Hepatocyte (in vitro differentiated cells): Measurements from ENCODE around the gene DCAF7. TPM values are rescaled to one million over a fixed set of nuclear protein-coding genes. Genes with fewer than 3 reads are reported as not detected.
A peak's percentile ranks its signal among the peaks of the same experiment; 100 is the strongest.

Source experiments
- DNase-seq: peaks from one replicate; pipeline ENCODE4 v3.0.0-alpha.2; 2016; ENCODE audit warnings: low spot score
- H2AFZ ChIP-seq: fragments of 200-600 bp; sonication (generic); 2 replicates; pipeline ENCODE4 v1.6.0; 2016; ENCODE audit warnings: antibody characterized with exemption, mild to moderate bottlenecking
- H3K27ac ChIP-seq: fragments of 200-600 bp; sonication (generic); 2 replicates; pipeline ENCODE4 v1.5.1; 2016; ENCODE audit warnings: mild to moderate bottlenecking
- H3K27me3 ChIP-seq: fragments of 200-600 bp; sonication (generic); 2 replicates; pipeline ENCODE4 v1.6.1; 2016
- H3K36me3 ChIP-seq: fragments of 200-600 bp; sonication (generic); replicated peaks from 2 replicates; pipeline ENCODE4 v1.5.1; 2016; ENCODE audit warnings: low read depth; ENCODE audit not compliant: insufficient read depth
- H3K4me1 ChIP-seq: fragments of 200-600 bp; sonication (generic); 2 replicates; pipeline ENCODE4 v1.5.1; 2016; ENCODE audit warnings: mild to moderate bottlenecking, moderate library complexity; ENCODE audit not compliant: insufficient read depth
- H3K4me2 ChIP-seq: fragments of 200-600 bp; sonication (generic); 2 replicates; pipeline ENCODE4 v1.6.0; 2016
- H3K4me3 ChIP-seq: fragments of 200-600 bp; sonication (generic); 2 replicates; pipeline ENCODE4 v1.5.1; 2016; ENCODE audit warnings: mild to moderate bottlenecking
- H3K79me2 ChIP-seq: fragments of 200-600 bp; sonication (generic); 2 replicates; pipeline ENCODE4 v1.6.0; 2017; ENCODE audit warnings: mild to moderate bottlenecking
- H3K9me2 ChIP-seq: fragments of 200-600 bp; sonication (generic); replicated peaks from 2 replicates; pipeline ENCODE4 v1.6.0; 2017; ENCODE audit warnings: mild to moderate bottlenecking; ENCODE audit not compliant: insufficient read depth
- H3K9me3 ChIP-seq: fragments of 200-600 bp; sonication (generic); 2 replicates; pipeline ENCODE4 v1.5.1; 2016; ENCODE audit warnings: low read depth, mild to moderate bottlenecking
- H4K20me1 ChIP-seq: fragments of 200-600 bp; sonication (generic); 2 replicates; pipeline ENCODE4 v1.6.0; 2016; ENCODE audit warnings: mild to moderate bottlenecking; ENCODE audit not compliant: insufficient read depth, poor library complexity, severe bottlenecking
- EZH2 ChIP-seq: fragments of 200-600 bp; sonication (generic); IDR thresholded peaks from 2 replicates; pipeline ENCODE4 v1.6.1; 2016; ENCODE audit warnings: antibody characterized with exemption, mild to moderate bottlenecking, borderline replicate concordance
- EZH2phosphoT487 ChIP-seq: fragments of 200-600 bp; sonication (generic); IDR thresholded peaks from one replicate; pipeline ENCODE4 v1.6.1; 2018; ENCODE audit warnings: antibody characterized with exemption, mild to moderate bottlenecking, low read depth, moderate library complexity; ENCODE audit not compliant: unreplicated experiment, severe bottlenecking
- WGBS: methylation state at CpG from one replicate; pipeline ENCODE4 v1.1.6; 2016; ENCODE audit warnings: low lambda C conversion rate; ENCODE audit errors: missing lambda C conversion rate; 5-methylcytosine and 5-hydroxymethylcytosine counted together
- polyA plus RNA-seq: library from polyadenylated mRNA; unstranded; fragments of >200 nt; fragmentation: Nextera tagmentation; extraction: Ambion mirVana; gene quantifications from 2 replicates; pipeline ENCODE4 v1.2.1, GENCODE V29; 2016
- total RNA-seq: library from RNA; depleted of rRNA; stranded (reverse); fragments of >200 nt; gene quantifications from 2 replicates; pipeline ENCODE4 v1.2.3, GENCODE V29; 2014
- TF ChIP-seq, protein P1 (sequence below): fragments of 200-600 bp; sonication (generic); IDR thresholded peaks from 2 replicates; pipeline ENCODE4 v1.5.1; 2016; ENCODE audit warnings: antibody characterized with exemption, mild to moderate bottlenecking; ENCODE audit not compliant: poor library complexity

DCAF7 gene
- total and polyA plus RNA-seq, 2 experiments from 2014 or later: 53.0 to 56.5 TPM

DNA sequence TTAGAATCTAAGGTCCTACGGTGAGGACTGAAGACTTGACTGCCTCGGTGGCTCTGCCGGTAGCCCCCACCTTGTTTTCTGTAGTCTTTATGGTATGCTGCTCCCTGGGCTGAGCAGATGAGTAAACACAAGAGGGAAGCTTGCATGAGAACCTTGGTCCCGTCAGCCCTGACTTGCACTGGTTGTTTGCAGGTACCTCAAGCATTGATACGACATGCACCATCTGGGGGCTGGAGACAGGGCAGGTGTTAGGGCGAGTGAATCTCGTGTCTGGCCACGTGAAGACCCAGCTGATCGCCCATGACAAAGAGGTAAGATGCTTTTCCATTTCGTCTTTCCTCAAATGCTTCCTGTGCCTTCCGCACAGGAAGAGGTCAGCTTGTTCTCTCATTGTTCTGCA is 29.4 kb downstream of the DCAF7 start:
- H2AFZ ChIP-seq: no peak overlapping the region
- no peak for TF ChIP-seq EZH2
- TF ChIP-seq, protein P1, sequence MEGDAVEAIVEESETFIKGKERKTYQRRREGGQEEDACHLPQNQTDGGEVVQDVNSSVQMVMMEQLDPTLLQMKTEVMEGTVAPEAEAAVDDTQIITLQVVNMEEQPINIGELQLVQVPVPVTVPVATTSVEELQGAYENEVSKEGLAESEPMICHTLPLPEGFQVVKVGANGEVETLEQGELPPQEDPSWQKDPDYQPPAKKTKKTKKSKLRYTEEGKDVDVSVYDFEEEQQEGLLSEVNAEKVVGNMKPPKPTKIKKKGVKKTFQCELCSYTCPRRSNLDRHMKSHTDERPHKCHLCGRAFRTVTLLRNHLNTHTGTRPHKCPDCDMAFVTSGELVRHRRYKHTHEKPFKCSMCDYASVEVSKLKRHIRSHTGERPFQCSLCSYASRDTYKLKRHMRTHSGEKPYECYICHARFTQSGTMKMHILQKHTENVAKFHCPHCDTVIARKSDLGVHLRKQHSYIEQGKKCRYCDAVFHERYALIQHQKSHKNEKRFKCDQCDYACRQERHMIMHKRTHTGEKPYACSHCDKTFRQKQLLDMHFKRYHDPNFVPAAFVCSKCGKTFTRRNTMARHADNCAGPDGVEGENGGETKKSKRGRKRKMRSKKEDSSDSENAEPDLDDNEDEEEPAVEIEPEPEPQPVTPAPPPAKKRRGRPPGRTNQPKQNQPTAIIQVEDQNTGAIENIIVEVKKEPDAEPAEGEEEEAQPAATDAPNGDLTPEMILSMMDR: no peak
- no peak for TF ChIP-seq EZH2phosphoT487
- no peaks in the 10 kb centered on the region for H3K9me2 ChIP-seq
- peaks cover 55% of the 10 kb centered on the region for H3K79me2 ChIP-seq
- H3K27ac ChIP-seq: peak overlapping the region; percentile 67
- H3K9me3 ChIP-seq: no peaks in the 10 kb centered on the region
- no peaks in the 10 kb centered on the region for H3K27me3 ChIP-seq
- peaks cover 24% of the 10 kb centered on the region for H4K20me1 ChIP-seq
- DNase-seq: peak; percentile 38
- H3K4me1 ChIP-seq: peaks cover 12% of the 10 kb centered on the region
- WGBS: 75% methylated on average over 11 of the region's 11 CpGs
- H3K36me3 ChIP-seq: no peaks in the 10 kb centered on the region
- peak overlapping the region; percentile 28 for H3K4me2 ChIP-seq
- no peak overlapping the region for H3K4me3 ChIP-seq

DNA sequence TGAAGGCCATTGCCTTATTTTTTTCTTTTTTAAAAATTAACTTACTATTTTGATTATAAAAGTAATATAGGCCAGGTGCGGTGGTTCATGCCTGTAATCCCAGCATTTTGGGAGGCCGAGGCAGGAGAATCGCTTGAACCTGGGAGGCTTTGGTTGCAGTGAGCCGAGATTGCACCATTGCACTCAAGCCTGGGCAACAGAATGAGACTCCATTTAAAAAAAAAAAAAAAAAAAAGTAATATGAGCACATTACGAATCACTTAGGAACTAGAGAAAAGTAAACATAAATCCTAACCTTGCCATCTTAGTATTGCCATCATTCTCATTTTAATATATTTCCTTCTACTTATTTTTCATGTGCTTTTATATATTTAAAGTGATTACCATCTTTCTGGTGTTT is 37.5 kb downstream of the DCAF7 start:
- Histone ChIP-seq H3K36me3 (no peaks in the 10 kb centered on the region), H3K79me2 (no peaks in the 10 kb centered on the region), H3K27ac (no peak overlapping the region), H3K9me3 (no peaks in the 10 kb centered on the region), H3K9me2 (no peaks in the 10 kb centered on the region), H3K4me2 (no peak overlapping the region), H3K4me1 (no peaks in the 10 kb centered on the region), H3K27me3 (no peaks in the 10 kb centered on the region), H3K4me3 (no peak overlapping the region), H2AFZ (no peak overlapping the region), H4K20me1 (no peaks in the 10 kb centered on the region)
- no peak for DNase-seq
- 97% methylated on average over 5 of the region's 5 CpGs for WGBS
- TF ChIP-seq EZH2phosphoT487: no peak
- TF ChIP-seq, protein P1: no peak
- TF ChIP-seq EZH2: no peak

DNA sequence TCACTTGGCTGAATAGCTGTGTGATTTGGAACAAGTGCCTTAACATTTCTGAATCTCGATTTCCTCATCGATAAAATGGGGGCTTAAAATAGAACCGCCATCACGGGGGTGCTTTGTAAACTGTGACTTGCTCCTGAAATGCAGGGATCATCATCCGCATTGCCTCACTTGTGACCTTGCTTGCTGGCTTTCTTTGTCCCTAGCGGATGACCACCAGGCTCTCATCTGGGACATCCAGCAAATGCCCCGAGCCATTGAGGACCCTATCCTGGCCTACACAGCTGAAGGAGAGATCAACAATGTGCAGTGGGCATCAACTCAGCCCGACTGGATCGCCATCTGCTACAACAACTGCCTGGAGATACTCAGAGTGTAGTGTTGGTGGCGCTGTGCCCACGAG is 38.5 kb downstream of the DCAF7 start:
- TF ChIP-seq EZH2: no peak
- no peak for TF ChIP-seq EZH2phosphoT487
- TF ChIP-seq, protein P1: no peak
- no peak for DNase-seq
- Histone ChIP-seq H3K79me2 (no peaks in the 10 kb centered on the region), H2AFZ (no peak overlapping the region), H4K20me1 (no peaks in the 10 kb centered on the region), H3K4me2 (no peak overlapping the region), H3K9me3 (no peaks in the 10 kb centered on the region), H3K36me3 (no peaks in the 10 kb centered on the region), H3K4me3 (no peak overlapping the region), H3K9me2 (no peaks in the 10 kb centered on the region), H3K27ac (no peak overlapping the region), H3K27me3 (no peaks in the 10 kb centered on the region), H3K4me1 (no peaks in the 10 kb centered on the region)
- WGBS: 97% methylated on average over 11 of the region's 11 CpGs

DNA sequence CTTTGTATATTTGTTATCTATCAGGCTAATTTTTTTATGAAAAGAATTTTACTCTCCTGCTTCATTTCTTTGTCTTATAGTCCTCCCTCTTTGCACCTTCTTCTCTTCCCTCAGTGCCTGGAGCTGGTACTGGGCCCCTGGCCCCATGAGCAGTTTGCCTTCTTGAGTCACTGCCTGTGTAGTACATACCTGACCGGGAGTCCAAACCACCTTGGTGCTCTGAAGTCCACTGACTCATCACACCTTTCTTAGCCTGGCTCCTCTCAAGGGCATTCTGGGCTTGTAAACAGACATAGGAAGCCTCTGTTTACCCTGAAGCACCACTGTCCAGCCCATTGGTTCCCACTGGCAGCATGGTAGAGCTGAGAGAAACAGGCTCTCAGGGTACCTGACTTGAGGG is 39.4 kb downstream of the DCAF7 start:
- Histone ChIP-seq H3K9me2 (no peaks in the 10 kb centered on the region), H3K27me3 (no peaks in the 10 kb centered on the region), H3K4me1 (no peaks in the 10 kb centered on the region), H2AFZ (no peak overlapping the region), H4K20me1 (no peaks in the 10 kb centered on the region), H3K4me2 (no peak overlapping the region), H3K27ac (peak overlapping the region; percentile 55), H3K79me2 (no peaks in the 10 kb centered on the region), H3K36me3 (no peaks in the 10 kb centered on the region), H3K4me3 (no peak overlapping the region), H3K9me3 (no peaks in the 10 kb centered on the region)
- DNase-seq: peak; percentile 17
- TF ChIP-seq EZH2: no peak
- TF ChIP-seq EZH2phosphoT487: no peak
- TF ChIP-seq, protein P1: no peak
- WGBS: 86% methylated on average over 1 of the region's 1 CpG
